Lung (tissue), 12 donors: ENCODE measurements around the gene ZNF385A. TPM values are rescaled to one million over a fixed set of nuclear protein-coding genes. Genes with fewer than 3 reads are reported as not detected.
A peak's percentile ranks its signal among the peaks of the same experiment; 100 is the strongest.

Experiments
- ATAC-seq: fragments of 200-7000 bp; cut with Tn5 transposase; one replicate; pipeline ENCODE4 v1.9.1; 2020; ENCODE audit warnings: moderate number of reproducible peaks; ENCODE audit not compliant: insufficient read depth, low FRiP score
- DNase-seq, 3 donors: peaks; one replicate each; pipeline ENCODE4 v3.0.0-alpha.2; 2013 to 2017
- H3K27ac ChIP-seq, 2 donors: one replicate each; pipeline ENCODE4 v1.5.1; 2013; ENCODE audit warnings: mild to moderate bottlenecking in 2 of 2, moderate library complexity in 2 of 2, control low read depth in 1 of 2, inconsistent platforms in 1 of 2, low read depth in 1 of 2, low read length in 1 of 2
- H3K27me3 ChIP-seq, 3 donors: one replicate each; pipeline ENCODE4 v1.5.1; 2013; ENCODE audit warnings: low read length in 2 of 3; ENCODE audit not compliant: control insufficient read depth in 3 of 3, insufficient read depth in 3 of 3
- H3K36me3 ChIP-seq, 4 donors: one replicate each; pipeline ENCODE4 v1.5.1; 2013; ENCODE audit warnings: low read length in 4 of 4, mild to moderate bottlenecking in 1 of 4, moderate library complexity in 1 of 4; ENCODE audit not compliant: control insufficient read depth in 4 of 4, insufficient read depth in 4 of 4
- H3K4me1 ChIP-seq, 5 donors: one replicate each; pipeline ENCODE4 v1.5.1; 2013; ENCODE audit warnings: low read length in 5 of 5, mild to moderate bottlenecking in 2 of 5, moderate library complexity in 1 of 5; ENCODE audit not compliant: control insufficient read depth in 5 of 5, insufficient read depth in 5 of 5
- H3K4me3 ChIP-seq: one replicate; pipeline ENCODE4 v1.5.1; 2013; ENCODE audit warnings: mild to moderate bottlenecking, control low read depth, moderate library complexity
- H3K9ac ChIP-seq, 2 donors: one replicate each; pipeline ENCODE4 v1.5.1; 2013; ENCODE audit warnings: low read length in 2 of 2, control low read depth in 1 of 2; ENCODE audit not compliant: insufficient read depth in 1 of 2
- H3K9me3 ChIP-seq, 4 donors: one replicate each; pipeline ENCODE4 v1.5.1; 2013; ENCODE audit warnings: low read length in 3 of 4, mild to moderate bottlenecking in 1 of 4, moderate library complexity in 1 of 4; ENCODE audit not compliant: control insufficient read depth in 4 of 4, insufficient read depth in 3 of 4
- CTCF ChIP-seq: IDR thresholded peaks from 2 replicates; pipeline ENCODE4 v1.5.1; 2012; ENCODE audit warnings: mild to moderate bottlenecking; ENCODE audit errors: control extremely low read depth, extremely low read depth
- WGBS, 2 donors: extraction: QIAGEN DNeasy Blood & Tissue Kit; methylation state at CpG; one replicate each; pipeline ENCODE4 v1.1.7; 2013; 5-methylcytosine and 5-hydroxymethylcytosine counted together
- polyA plus RNA-seq, 2 donors: library from polyadenylated mRNA; stranded (reverse); fragments of 200-250 nt; gene quantifications; one replicate each; pipeline ENCODE4 v1.2.1, GENCODE V29; 2013
- total RNA-seq, 2 donors: library from RNA; depleted of rRNA in 1 of 2; stranded (reverse); fragments of >200 nt in 1 of 2; gene quantifications; one replicate each; pipeline ENCODE4 v1.2.1, GENCODE V29; 2014 to 2021
- donor health status: control.
- donor health status: control.
- donor health status: Bipolar disorder and iron deficiency.
- donor health status: healthy.
- donor health status: DM: yes; HTN: yes; CAD: no.

Gene ZNF385A
- total and polyA plus RNA-seq, 4 donors, result 7.6 to 26.1 (median 16.6) TPM

GRCh38 chr12:54420766-54421144, 36.2 kb upstream of the ZNF385A start:
- Histone ChIP-seq H3K27me3 (peaks cover 0 to 12% (median 0%) of the 10 kb centered on the region in 3 donors), H3K9me3 (no peaks in the 10 kb centered on the region), H3K4me1 (peaks cover 4 to 27% (median 15%) of the 10 kb centered on the region in 5 donors), H3K9ac (no peak overlapping the region), H3K36me3 (peaks cover 0 to 3% (median 0%) of the 10 kb centered on the region in 4 donors), H3K27ac (peak overlapping the region; percentile 94 to 99), H3K4me3 (no peak overlapping the region)
- ATAC-seq (no peak), DNase-seq (peak in 1 of 3 donors; percentile 25)
- TF ChIP-seq CTCF, result no peak
- WGBS, 2 donors, result 22 to 55% methylated on average over 2 of the region's 2 CpGs

- H3K27ac ChIP-seq, result peak within 1 kb of the TSS; percentile 94 to 99
- ATAC-seq (peak; percentile 76), DNase-seq (peak; percentile 66 to 84 (median 77))
- peak within 1 kb of the TSS; percentile 96 for H3K4me3 ChIP-seq
- H3K9ac ChIP-seq, result peak within 1 kb of the TSS; percentile 40 to 84
- no peaks in the 10 kb centered on the region for H3K9me3 ChIP-seq
- no peak for TF ChIP-seq CTCF
- WGBS, 2 donors, result 3% methylated on average over 45 to 46 of the region's 46 CpGs
- peaks cover 0 to 3% (median 0%) of the 10 kb centered on the region in 4 donors for H3K36me3 ChIP-seq
- peaks cover 0 to 12% (median 0%) of the 10 kb centered on the region in 3 donors for H3K27me3 ChIP-seq
- H3K4me1 ChIP-seq, result peaks cover 4 to 29% (median 20%) of the 10 kb centered on the region in 5 donors
These were observed 34.8 kb upstream of the ZNF385A start, which contains the start of gene ITGA5 for GRCh38 chr12:54419088-54419887. Gene ITGA5 (minus strand): TSS chr12:54419266. CDS start chr12:54419198, 68 bp downstream.

GRCh38 chr12:54418441-54419087, 34.0 kb upstream of the ZNF385A start:
- no peaks in the 10 kb centered on the region for H3K9me3 ChIP-seq
- peaks cover 4 to 34% (median 22%) of the 10 kb centered on the region in 5 donors for H3K4me1 ChIP-seq
- H3K4me3 ChIP-seq, result peak overlapping the region; percentile 96
- peak overlapping the region; percentile 94 to 99 for H3K27ac ChIP-seq
- peaks cover 0 to 3% (median 0%) of the 10 kb centered on the region in 4 donors for H3K36me3 ChIP-seq
- peak overlapping the region; percentile 40 to 84 for H3K9ac ChIP-seq
- ATAC-seq, result no peak
- no peak for TF ChIP-seq CTCF
- 1% methylated on average over 34 to 35 of the region's 35 CpGs for WGBS, 2 donors
- peaks cover 0 to 12% (median 0%) of the 10 kb centered on the region in 3 donors for H3K27me3 ChIP-seq
- DNase-seq, result peak in 2 of 3 donors; percentile 28 to 45
